Subcutaneous preadipocyte (primary cell): ENCODE measurements around the gene DIS3L. TPM values are rescaled to one million over a fixed set of nuclear protein-coding genes. Genes with fewer than 3 reads are reported as not detected.
A peak's percentile ranks its signal among the peaks of the same experiment; 100 is the strongest.

ENCODE experiments used
- small RNA-seq: library from RNA; depleted of rRNA; stranded (forward); fragments of <200 nt; gene quantifications from one replicate; pipeline ENCODE3, GENCODE V24; 2012
- total RNA-seq: library from RNA; depleted of rRNA; stranded (reverse); fragments of >200 nt; gene quantifications from 2 replicates; pipeline ENCODE4 v1.2.3, GENCODE V29; 2012

Gene DIS3L
- total RNA-seq, result 19.7 and 23.5 TPM in 2 replicates

GRCh38 chr15:66293419-66294156 is at the start of gene DIS3L:
DIS3L (plus strand) TSS chr15:66293568; CDS start chr15:66293597, 29 bp downstream.

GRCh38 chr15:66253418-66254088 is 39.8 kb upstream of the DIS3L start, which contains the start of gene MEGF11:
MEGF11 (minus strand) TSS chr15:66253750; CDS start chr15:66128403, 125,347 bp downstream.

GRCh38 chr15:66356359-66357236 is 63.2 kb downstream of the DIS3L start, which contains the start of gene TIPIN:
TIPIN (minus strand) TSS chr15:66356685; CDS start chr15:66352947, 3,738 bp downstream.

Small RNA genes within 50 kb of the gene (small RNA-seq; reads per million reads assigned to genes)
- gene RF00019, result not detected
- 18.5 reads per million, percentile 97 among the genes with 10 or more reads in this experiment for gene SCARNA14

Other genes starting within 250 kb of the DIS3L start
- gene MEGF11, start 39.8 kb upstream of the DIS3L start, total RNA-seq, result not detected in 2 replicates
- 15.4 and 19.0 TPM in 2 replicates for gene TIPIN, start 63.1 kb downstream of the DIS3L start, total RNA-seq
- gene MAP2K1, start 93.3 kb downstream of the DIS3L start, total RNA-seq, result 18.0 and 25.6 TPM in 2 replicates
- gene SNAPC5, start 204.2 kb downstream of the DIS3L start, total RNA-seq, result 13.2 and 15.6 TPM in 2 replicates
- 2,872 and 3,457 TPM in 2 replicates for gene RPL4, start 211.3 kb downstream of the DIS3L start, total RNA-seq
- 18.7 and 40.5 TPM in 2 replicates for gene ZWILCH, start 211.8 kb downstream of the DIS3L start, total RNA-seq